MM.1S (cell line): ENCODE measurements around the gene SAMD4A.
A peak's percentile ranks its signal among the peaks of the same experiment; 100 is the strongest.

Source experiments
- DNase-seq: peaks from one replicate; pipeline ENCODE4 v3.0.0-alpha.2; 2015
- H2AFZ ChIP-seq: fragments of 300-600 bp; sonication (generic); 2 replicates; pipeline ENCODE4 v1.6.0; 2016; ENCODE audit warnings: antibody characterized with exemption, low read length
- H3F3A ChIP-seq: fragments of 300-600 bp; sonication (generic); 2 replicates; pipeline ENCODE4 v1.6.1; 2016; ENCODE audit warnings: mild to moderate bottlenecking, antibody characterized with exemption, low read length, moderate library complexity, mixed read lengths; ENCODE audit not compliant: insufficient read depth
- H3K27ac ChIP-seq: fragments of 300-600 bp; sonication (generic); 2 replicates; pipeline ENCODE4 v1.5.1; 2016; ENCODE audit warnings: mild to moderate bottlenecking, low read length
- H3K27me3 ChIP-seq: fragments of 300-600 bp; sonication (generic); replicated peaks from 2 replicates; pipeline ENCODE4 v1.6.0; 2016; ENCODE audit warnings: low read length; ENCODE audit not compliant: insufficient read depth
- H3K36me3 ChIP-seq: fragments of 300-600 bp; sonication (generic); replicated peaks from 2 replicates; pipeline ENCODE4 v1.6.1; 2016; ENCODE audit warnings: mild to moderate bottlenecking, low read length, mixed read lengths; ENCODE audit not compliant: insufficient read depth
- H3K4me1 ChIP-seq: fragments of 300-600 bp; sonication (generic); 2 replicates; pipeline ENCODE4 v1.6.1; 2016; ENCODE audit warnings: low read length, mixed read lengths
- H3K4me2 ChIP-seq: fragments of 300-600 bp; sonication (generic); 2 replicates; pipeline ENCODE4 v1.6.0; 2016; ENCODE audit warnings: low read depth, low read length
- H3K4me3 ChIP-seq: fragments of 300-600 bp; sonication (generic); 2 replicates; pipeline ENCODE4 v1.5.1; 2016; ENCODE audit warnings: low read length, mixed read lengths
- H3K79me2 ChIP-seq: fragments of 300-600 bp; sonication (generic); 2 replicates; pipeline ENCODE4 v1.6.1; 2016; ENCODE audit warnings: mixed run types, low read length, mixed read lengths
- H3K9ac ChIP-seq: fragments of 300-600 bp; sonication (generic); 2 replicates; pipeline ENCODE4 v1.6.1; 2016; ENCODE audit warnings: low read length, mixed read lengths
- H3K9me2 ChIP-seq: fragments of 300-600 bp; sonication (generic); replicated peaks from 2 replicates; pipeline ENCODE4 v1.6.1; 2016; ENCODE audit warnings: mild to moderate bottlenecking, low read length, mixed read lengths; ENCODE audit not compliant: insufficient read depth
- H3K9me3 ChIP-seq: fragments of 300-600 bp; sonication (generic); replicated peaks from 2 replicates; pipeline ENCODE4 v1.6.1; 2016; ENCODE audit warnings: mild to moderate bottlenecking, low read length, mixed read lengths; ENCODE audit not compliant: insufficient read depth
- H4K20me1 ChIP-seq: fragments of 300-600 bp; sonication (generic); 2 replicates; pipeline ENCODE4 v1.6.1; 2016; ENCODE audit warnings: mild to moderate bottlenecking, low read length, moderate library complexity, mixed read lengths; ENCODE audit not compliant: insufficient read depth
- CTCF ChIP-seq: fragments of 300-600 bp; sonication (generic); IDR thresholded peaks from 2 replicates; pipeline ENCODE4 v1.5.1; 2016; ENCODE audit warnings: antibody characterized with exemption, low read length, mixed read lengths
- EZH2 ChIP-seq: fragments of 300-600 bp; sonication (generic); optimal IDR thresholded peaks from 2 replicates; pipeline ENCODE3; 2017; ENCODE audit warnings: low read depth, mild to moderate bottlenecking, antibody characterized with exemption, low read length, mixed read lengths
- EZH2phosphoT487 ChIP-seq: fragments of 300-600 bp; sonication (generic); IDR thresholded peaks from 2 replicates; pipeline ENCODE4 v1.6.1; 2018; ENCODE audit warnings: antibody characterized with exemption, low read length

The SAMD4A gene

GRCh38 chr14:54567224-54567638 lies 303 bp downstream of the SAMD4A start:
- H3K79me2 ChIP-seq: no peaks in the 10 kb centered on the region
- H3K4me1 ChIP-seq: no peaks in the 10 kb centered on the region
- H2AFZ ChIP-seq: peak overlapping the region; percentile 38
- no peak for DNase-seq
- H3K36me3 ChIP-seq: no peaks in the 10 kb centered on the region
- peak overlapping the region; percentile 77 for H3K4me2 ChIP-seq
- no peaks in the 10 kb centered on the region for H3K9me2 ChIP-seq
- peak overlapping the region; percentile 59 for H3K4me3 ChIP-seq
- no peaks in the 10 kb centered on the region for H4K20me1 ChIP-seq
- peak overlapping the region; percentile 23; the same call in 1 of the 2 replicates for H3K27ac ChIP-seq
- H3F3A ChIP-seq: peaks cover 15% of the 10 kb centered on the region; the same call in 1 of the 2 replicates
- H3K27me3 ChIP-seq: no peaks in the 10 kb centered on the region
- peak overlapping the region; percentile 33; the same call in 1 of the 2 replicates for H3K9ac ChIP-seq
- TF ChIP-seq EZH2 (no peak), CTCF (no peak)
- no peaks in the 10 kb centered on the region for H3K9me3 ChIP-seq

GRCh38 chr14:54567639-54568561 lies 972 bp downstream of the SAMD4A start:
- Histone ChIP-seq H3K4me3 (peak overlapping the region; percentile 59), H3K9me2 (no peaks in the 10 kb centered on the region), H3K4me2 (peak overlapping the region; percentile 77), H3K27me3 (no peaks in the 10 kb centered on the region), H2AFZ (peak overlapping the region; percentile 48), H3K9me3 (no peaks in the 10 kb centered on the region), H3K27ac (peak overlapping the region; percentile 23; the same call in 1 of the 2 replicates), H3K4me1 (no peaks in the 10 kb centered on the region), H3K9ac (peak overlapping the region; percentile 33; the same call in 1 of the 2 replicates), H3F3A (peaks cover 15% of the 10 kb centered on the region; the same call in 1 of the 2 replicates), H3K36me3 (no peaks in the 10 kb centered on the region), H4K20me1 (no peaks in the 10 kb centered on the region), H3K79me2 (no peaks in the 10 kb centered on the region)
- TF ChIP-seq CTCF (no peak), EZH2 (no peak), EZH2phosphoT487 (no peak)
- peak; percentile 30 for DNase-seq

- no peak overlapping the region for H3K9ac ChIP-seq
- H3K27me3 ChIP-seq: no peaks in the 10 kb centered on the region
- no peaks in the 10 kb centered on the region for H3K9me2 ChIP-seq
- H3K4me2 ChIP-seq: no peak overlapping the region
- H3K4me1 ChIP-seq: no peaks in the 10 kb centered on the region
- H3K4me3 ChIP-seq: no peak overlapping the region
- H2AFZ ChIP-seq: no peak overlapping the region
- no peaks in the 10 kb centered on the region for H3K36me3 ChIP-seq
- TF ChIP-seq EZH2: no peak
- no peaks in the 10 kb centered on the region for H3K9me3 ChIP-seq
- H4K20me1 ChIP-seq: no peaks in the 10 kb centered on the region
- no peaks in the 10 kb centered on the region for H3K79me2 ChIP-seq
- peaks cover 15% of the 10 kb centered on the region; the same call in 1 of the 2 replicates for H3F3A ChIP-seq
- H3K27ac ChIP-seq: no peak overlapping the region
- DNase-seq: no peak
These were observed 2.1 kb downstream of the SAMD4A start for GRCh38 chr14:54568821-54569595.
